ENCODE results near the gene ATOH8.

ATOH8 gene

GRCh38 chr2:85772019-85772745, 18.4 kb downstream of the ATOH8 start:
- DNase-seq: no peak

- DNase-seq: no peak
Observed at GRCh38 chr2:85772841-85773491, 19.2 kb downstream of the ATOH8 start.

- DNase-seq: no peak
Observed at GRCh38 chr2:85773692-85774091, 19.9 kb downstream of the ATOH8 start.

GRCh38 chr2:85774126-85774978, 20.6 kb downstream of the ATOH8 start:
- DNase-seq: no peak

GRCh38 chr2:85775406-85776381, 21.9 kb downstream of the ATOH8 start:
- no peak for DNase-seq

- no peak for DNase-seq
Observed at GRCh38 chr2:85776672-85777071, 22.9 kb downstream of the ATOH8 start.

- DNase-seq: no peak
Observed at GRCh38 chr2:85777441-85777861, 23.7 kb downstream of the ATOH8 start.

- DNase-seq: no peak
Observed at GRCh38 chr2:85778646-85779379, 25.0 kb downstream of the ATOH8 start.

GRCh38 chr2:85779641-85780315, 26.0 kb downstream of the ATOH8 start:
- no peak for DNase-seq

- DNase-seq: no peak
Observed at GRCh38 chr2:85780316-85781012, 26.7 kb downstream of the ATOH8 start.

- no peak for DNase-seq
Observed at GRCh38 chr2:85781013-85781332, 27.2 kb downstream of the ATOH8 start.

- DNase-seq: no peak
Observed at GRCh38 chr2:85783796-85784195, 30.0 kb downstream of the ATOH8 start.

GRCh38 chr2:85784474-85784986, 30.7 kb downstream of the ATOH8 start:
- no peak for DNase-seq

GRCh38 chr2:85785027-85785822, 31.4 kb downstream of the ATOH8 start:
- no peak for DNase-seq

- DNase-seq: no peak
Observed at GRCh38 chr2:85785871-85786270, 32.1 kb downstream of the ATOH8 start.

GRCh38 chr2:85786444-85786843, 32.7 kb downstream of the ATOH8 start:
- no peak for DNase-seq

- DNase-seq: no peak
Observed at GRCh38 chr2:85786865-85787264, 33.1 kb downstream of the ATOH8 start.

GRCh38 chr2:85787282-85787980, 33.6 kb downstream of the ATOH8 start:
- DNase-seq: no peak

- no peak for DNase-seq
Observed at GRCh38 chr2:85787981-85788340, 34.2 kb downstream of the ATOH8 start.
